GM18907 (cell line): Measurements from ENCODE around the gene SHROOM3.
"Not testable (repeated sequence)": the region's sequence is repeated elsewhere in the genome, so short reads cannot be mapped to it uniquely, and the experiment has no call there.

Source experiments
- ATAC-seq: cut with Tn5 transposase; IDR thresholded peaks from one replicate; pipeline ENCODE4 v1.9.1; 2021; ENCODE audit warnings: mild to moderate bottlenecking, moderate library complexity; ENCODE audit not compliant: unreplicated experiment

SHROOM3 gene

DNA sequence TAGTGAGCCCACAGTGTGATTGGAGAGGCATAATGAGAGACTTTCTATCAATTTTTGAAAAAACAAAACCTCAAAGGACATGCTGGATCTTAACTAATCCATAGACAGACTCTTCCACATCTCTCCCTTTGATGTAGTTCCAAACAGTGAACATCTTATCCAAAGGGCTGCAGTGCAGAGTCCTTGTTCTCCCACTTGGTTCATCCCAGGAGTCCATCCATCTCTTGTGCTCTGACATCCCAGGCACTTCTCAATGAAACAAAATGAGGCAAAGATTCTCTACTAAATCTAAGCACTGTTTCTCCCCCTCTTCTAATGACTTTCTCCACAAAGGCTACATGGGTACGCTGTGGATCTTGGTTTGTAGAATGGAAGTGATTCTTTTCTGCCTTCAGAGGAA is 8.3 kb downstream of the SHROOM3 start:
- ATAC-seq, result no peak

DNA sequence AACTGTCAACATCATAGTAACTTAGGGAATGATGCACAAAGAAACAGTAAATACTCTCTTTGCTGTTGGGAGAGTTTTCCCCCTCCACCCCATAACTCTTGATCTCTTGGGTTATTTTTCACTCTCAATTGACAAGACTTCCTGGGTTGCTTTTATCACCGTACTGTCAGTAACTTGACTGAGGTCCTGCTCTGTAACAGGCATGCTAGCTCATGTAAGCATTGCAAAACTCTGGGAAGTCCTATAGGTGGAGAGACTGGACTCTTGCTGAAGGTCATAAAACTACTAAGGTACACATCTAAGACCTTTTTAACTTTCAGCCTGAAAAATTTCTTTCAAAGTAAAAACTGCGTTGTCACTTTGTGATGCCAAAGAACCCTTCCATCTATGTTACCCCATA is 10.9 kb downstream of the SHROOM3 start:
- ATAC-seq, result no peak

DNA sequence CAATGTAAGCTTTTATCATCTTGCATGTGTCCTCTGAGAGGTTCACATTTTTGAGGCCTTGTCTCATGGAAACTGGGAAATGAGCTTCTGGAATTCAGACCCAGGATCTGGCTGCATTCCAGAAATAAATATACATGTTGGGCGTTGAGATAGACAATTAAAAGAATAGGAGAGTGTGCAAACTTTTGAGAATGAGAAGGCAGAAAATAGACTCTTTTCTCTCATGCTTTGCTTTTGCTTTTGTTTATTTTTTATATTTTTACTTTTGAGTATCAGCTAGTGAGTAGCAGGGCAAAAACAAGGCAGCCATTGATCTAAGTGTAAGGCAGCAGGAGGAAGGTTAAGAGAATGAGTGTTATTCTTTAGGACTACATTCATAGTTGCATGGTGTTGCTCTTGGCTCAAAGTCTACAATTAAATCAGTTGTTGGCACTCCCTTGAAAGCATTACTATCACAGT is 12.4 kb downstream of the SHROOM3 start:
- ATAC-seq, result no peak

DNA sequence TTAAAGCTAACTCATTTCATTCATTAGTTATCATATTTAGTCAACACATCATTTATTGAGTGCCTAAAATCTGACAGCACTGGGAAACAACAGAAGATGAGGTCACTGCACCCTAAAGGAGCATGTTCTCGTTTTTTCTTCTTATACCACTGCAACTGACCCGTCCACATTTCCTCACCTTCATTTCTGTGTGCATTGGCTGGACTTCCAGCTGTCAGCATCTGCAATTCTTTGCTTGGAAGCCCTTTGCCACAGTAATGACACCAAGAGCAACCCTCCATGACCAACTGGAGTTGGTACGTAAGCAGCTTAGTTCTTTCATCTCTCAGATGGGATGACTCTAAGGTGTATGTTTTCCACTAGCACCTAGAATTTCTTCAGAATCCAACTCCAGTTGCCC is 13.2 kb downstream of the SHROOM3 start:
- no peak for ATAC-seq

DNA sequence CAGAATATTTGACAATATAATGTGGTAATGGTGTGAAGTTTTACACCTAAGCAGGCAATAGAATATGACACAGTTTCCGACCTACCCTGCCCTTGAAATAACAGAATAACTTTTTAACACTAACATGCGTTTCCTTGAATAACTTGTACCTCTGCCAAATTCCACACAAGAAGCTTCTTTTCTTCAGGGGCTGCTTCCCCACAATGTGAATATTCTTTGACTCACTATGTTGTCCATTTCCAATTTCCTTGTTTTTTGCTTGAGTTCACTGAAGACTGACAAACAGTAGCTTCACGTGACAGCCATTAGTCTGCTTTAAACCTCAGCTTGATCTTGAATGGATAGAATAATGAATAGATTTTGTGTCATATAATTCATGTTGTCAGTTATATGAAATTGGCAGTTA is 14.3 kb downstream of the SHROOM3 start:
- no peak for ATAC-seq

DNA sequence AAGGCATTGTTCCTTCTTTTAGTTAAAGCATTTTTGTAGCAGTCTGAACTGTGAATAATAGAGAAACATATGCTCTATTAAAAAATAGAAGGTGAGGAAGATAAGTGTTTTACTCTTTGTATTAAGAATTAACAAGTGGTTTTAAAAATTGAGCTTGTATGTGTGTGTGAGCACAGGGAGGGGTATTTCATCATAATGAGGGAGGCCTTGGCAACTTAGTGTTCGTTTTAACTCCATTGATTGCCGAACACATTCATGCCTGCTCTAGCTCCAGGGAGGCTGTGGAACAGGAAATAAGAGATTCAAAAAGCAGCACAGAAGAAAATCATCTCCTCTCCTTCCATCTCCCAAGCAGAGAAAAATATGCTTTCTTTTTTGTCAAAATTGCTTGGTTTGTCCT is 14.8 kb downstream of the SHROOM3 start:
- no peak for ATAC-seq

DNA sequence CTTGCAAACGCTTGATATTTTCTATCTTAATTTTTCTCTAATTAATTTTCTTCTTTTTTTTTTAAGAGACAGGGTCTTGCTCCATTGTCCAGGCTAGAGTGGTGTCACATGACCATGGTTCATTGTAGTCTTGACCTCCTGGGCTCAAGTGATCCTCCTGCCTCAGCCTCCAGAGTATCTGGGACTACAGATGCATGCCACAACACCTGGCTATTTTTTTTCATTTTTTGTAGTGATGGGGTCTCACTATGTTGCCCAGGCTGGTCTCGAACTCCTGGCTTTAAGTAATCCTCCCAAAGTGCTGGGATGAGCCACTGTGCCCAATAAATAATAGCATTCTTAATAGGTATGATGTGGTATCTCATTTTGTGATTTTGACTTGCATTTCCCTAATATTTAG is 18.2 kb downstream of the SHROOM3 start:
- no peak for ATAC-seq

DNA sequence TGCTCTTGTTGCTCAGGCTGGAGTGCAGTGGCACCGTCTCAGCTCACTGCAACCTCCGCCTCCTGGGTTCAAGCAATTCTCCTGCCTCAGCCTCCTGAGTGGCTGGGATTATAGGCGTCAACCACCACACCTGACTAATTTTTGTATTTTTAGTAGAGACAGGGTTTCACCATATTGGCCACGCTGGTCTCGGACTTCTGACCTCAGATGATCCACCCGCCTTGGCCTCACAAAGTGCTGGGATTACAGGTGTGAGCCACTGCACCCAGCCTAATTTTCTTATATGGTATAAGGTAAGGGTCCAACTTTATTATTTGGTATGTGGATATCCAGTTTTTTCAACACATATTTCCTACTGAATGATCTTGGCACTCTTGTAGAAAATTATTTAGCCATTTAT is 19.0 kb downstream of the SHROOM3 start:
- ATAC-seq, result not testable (repeated sequence)

DNA sequence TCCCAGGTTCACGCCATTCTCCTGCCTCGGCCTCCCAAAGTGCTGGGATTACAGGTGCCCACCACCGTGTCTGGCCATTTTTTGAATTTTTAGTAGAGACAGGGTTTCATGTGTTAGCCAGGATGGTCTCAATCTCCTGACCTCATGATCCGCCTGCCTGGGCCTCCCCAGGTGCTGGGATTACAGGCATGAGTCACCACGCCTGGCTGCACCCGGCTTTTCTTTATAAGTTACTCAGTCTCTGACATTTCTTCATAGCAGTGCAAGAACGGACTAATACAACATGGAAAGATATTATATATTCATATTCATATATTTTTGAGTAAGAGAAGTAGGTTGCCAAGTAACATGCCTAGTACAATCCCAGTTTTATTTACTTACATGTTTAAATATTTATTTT is 22.9 kb downstream of the SHROOM3 start:
- no peak for ATAC-seq

DNA sequence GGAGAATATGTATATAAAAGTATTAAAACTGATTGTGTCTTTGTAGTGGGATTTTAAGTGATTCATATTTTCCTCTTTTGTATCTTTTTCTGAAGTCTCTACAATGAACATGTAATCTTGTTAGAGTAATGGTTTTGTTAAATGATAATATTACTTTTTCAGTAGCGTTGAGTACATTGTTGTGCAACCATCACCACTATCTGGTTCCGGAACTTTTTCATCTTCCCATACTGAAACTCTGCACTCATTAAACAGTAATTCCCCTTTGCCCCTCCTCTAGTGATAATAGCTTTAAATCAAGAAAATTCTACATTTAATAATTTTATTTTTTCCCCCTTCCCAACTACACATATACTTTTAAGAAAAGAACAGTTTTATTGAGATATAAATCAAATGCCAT is 23.3 kb downstream of the SHROOM3 start:
- no peak for ATAC-seq

DNA sequence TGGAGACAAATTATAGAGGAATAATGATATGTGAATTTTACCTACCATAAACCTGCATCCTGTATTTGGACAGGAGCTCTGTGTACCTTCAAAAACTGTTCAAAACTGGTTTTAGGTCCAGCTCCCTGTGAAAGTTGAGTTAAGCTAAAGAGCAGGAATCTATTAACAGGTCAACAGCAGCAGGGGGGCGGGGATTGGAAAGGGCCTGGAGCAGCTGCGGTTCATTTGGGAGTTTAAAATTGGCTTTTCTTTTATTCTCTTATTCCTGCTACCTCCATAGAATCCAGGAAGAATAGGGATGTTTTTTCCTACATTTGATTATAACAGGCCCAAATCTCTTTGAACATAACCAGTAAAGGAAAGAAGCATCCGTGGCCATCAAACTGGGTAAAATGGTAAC is 23.8 kb downstream of the SHROOM3 start:
- ATAC-seq, result no peak

DNA sequence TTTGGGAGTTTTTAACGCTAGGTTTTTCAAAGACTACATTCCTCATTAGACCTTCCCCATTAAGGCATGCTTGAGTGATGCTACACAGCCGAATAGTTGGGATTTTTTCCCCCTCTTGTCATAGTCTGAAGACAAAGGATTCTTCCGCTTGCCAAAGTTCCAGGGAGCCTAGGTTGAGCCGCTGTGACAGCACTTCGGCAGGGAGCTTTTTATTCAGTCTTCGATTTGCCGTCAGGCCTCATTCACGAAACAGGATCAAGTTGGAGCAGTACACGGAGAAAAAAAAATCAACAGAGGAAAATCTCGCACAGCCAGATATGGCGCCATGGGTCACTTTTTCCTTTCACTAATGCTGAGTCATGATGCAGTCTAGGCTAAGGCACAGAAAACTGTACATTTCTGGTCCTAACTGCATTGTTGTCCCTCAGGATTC is 24.3 kb downstream of the SHROOM3 start:
- ATAC-seq, result no peak

DNA sequence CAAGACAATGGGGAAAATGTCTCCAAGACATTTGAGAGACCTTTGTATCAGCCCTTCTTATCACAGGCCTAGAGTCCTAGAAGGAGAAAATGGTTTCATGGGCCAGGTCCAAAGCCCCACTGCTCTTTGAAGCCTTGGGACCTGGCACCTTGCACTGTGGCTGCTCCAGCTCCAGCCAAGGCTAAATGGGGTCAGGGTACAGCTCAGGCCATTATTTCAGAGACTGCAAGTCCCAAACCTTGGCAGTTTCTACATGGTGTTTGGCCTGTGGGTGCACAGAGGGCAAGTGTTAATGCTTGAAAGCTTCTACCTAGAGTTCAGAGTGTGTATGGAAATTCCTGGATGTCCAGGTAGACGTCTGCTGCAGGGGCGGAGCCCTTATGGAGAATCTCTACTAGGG is 28.5 kb downstream of the SHROOM3 start:
- ATAC-seq, result no peak

DNA sequence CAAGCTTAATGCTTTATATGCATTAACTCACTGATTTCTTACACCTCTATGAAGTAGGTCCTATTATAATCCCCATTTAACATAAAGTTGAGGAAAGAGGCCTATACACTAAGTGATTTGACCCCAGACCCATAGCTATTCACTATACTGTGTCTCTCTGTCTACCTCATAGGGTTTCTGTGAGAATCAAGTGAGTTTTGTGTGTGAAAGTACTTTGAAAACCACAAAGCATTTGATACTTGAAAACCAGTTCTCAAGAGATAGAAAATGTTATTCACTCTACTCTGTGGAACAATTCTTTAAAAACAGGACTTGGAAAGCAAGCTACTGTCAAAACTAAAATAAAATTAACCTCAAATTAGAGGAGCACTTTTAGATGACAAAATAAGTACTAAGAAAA is 35.0 kb downstream of the SHROOM3 start:
- ATAC-seq, result no peak

DNA sequence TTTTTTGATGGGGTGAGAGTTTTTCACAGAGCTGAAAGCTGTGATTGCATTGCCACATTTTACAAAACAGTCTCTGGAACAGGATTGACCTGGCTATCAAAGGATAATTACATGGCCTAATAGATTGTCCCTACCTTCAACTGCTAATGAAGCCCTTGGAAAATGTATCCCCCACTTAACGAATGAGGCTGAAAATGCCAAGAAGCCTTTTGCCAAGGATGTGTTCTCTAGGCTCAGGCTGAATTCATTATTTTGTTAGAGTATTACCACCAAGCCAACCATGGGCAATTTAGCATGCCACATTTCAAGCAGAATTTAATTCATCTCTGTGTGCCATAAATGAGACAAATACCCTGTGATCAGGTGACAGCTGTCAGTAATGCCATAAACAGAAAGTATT is 35.5 kb downstream of the SHROOM3 start:
- ATAC-seq, result no peak

DNA sequence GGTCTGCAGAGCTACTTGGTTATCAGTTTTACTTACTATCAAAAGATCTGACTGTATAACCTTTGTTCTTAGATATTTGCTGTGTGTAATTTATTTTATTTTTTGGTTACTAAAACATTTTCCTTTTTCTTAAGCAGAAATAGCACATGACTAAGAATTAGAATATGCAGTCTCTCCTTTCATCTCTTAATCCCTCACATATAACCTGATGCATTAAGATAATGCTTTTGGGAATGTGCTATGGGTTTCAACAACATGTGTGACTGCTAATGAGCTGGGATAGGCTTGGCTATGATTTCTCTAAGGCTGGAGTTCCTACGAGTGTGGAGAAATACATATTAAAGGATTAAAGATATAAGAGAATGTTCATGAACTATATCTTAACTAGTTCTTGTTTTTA is 41.5 kb downstream of the SHROOM3 start:
- ATAC-seq, result no peak

DNA sequence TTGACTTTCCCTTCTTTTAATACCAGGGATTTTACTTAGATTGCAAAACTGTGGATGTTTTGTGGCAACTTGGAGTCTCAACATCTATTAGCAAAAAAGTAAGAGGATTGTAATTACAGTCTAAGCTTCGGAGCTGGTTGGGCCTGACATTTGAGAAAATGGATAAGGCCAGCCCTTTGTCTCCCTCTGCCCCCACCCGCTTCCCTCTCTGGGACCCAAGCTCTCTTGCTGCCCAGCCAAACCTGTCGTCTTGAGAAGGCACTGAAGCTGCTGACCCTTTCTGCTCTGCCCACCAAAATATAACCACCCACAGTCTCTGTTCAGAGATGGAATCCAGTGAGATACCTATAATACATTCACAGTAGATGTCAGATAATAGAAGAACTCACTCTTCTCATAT is 49.6 kb downstream of the SHROOM3 start:
- ATAC-seq, result no peak

DNA sequence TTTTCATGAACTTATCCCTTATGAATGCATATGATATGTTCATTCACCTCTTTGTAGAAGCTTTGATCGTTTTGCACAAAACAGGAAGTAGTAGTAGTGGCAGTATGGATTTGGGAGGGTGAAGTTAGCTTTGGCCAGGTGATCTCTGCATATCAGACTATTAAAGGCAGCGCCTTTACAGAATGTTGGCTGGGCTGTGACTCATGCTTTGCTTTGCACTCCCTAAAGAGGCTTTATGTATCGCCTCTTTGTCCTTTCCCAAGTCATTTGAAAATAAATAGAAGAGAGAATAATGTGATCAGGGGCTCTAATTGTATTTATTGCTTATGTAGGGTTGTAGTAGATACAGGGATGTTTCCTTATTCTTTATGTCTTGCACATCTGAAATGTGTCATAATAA is 50.4 kb downstream of the SHROOM3 start:
- ATAC-seq, result no peak

DNA sequence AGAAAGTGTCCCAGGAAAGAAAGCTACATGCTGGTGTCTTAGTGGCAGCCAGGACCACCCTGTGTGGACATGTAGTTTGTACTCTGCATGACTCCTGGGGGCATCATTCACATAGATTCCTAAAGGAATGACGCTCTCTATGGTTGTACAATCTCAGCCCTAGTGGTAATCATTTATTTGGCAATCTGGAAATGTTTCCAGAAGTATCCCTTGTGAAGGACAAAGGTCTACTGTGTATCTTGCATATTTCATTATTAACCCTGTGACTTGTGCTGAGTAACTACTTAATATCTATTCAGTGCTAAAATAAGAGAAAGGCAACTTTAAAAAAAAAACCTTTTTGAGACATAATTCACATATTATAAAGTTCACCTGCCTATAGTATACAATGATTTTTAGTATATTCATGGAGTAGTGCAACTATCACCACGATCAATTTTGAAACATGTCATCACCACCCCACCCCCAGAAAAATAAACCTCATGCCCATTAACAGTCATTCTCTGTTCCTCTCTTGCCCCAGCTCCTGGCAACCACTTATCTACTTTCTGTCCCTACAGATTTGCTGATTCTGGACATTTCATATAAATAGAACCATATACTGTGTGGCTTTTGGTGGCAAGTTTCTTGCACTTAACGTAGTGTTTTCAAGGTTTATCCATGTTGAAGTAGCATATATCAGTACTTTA is 51.7 kb downstream of the SHROOM3 start:
- ATAC-seq, result no peak

DNA sequence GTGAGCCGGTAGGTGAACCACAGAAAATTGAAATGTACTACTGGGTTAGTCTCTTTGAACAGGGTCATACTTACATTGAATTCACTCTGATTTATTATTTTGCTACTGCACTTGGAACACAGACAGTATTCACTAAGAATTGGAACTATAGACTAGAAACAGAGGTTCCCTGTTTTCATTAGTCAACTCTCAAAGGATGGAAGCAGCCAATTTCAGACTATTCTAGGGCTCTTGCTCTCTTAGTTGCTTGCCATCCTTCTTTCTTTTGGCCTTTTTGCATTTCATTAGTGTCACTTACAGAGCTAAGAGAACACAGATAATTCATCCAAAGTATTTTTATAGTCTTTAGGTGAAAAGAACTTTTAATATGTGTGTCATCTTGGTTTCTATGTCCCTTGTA is 52.6 kb downstream of the SHROOM3 start:
- ATAC-seq, result no peak

DNA sequence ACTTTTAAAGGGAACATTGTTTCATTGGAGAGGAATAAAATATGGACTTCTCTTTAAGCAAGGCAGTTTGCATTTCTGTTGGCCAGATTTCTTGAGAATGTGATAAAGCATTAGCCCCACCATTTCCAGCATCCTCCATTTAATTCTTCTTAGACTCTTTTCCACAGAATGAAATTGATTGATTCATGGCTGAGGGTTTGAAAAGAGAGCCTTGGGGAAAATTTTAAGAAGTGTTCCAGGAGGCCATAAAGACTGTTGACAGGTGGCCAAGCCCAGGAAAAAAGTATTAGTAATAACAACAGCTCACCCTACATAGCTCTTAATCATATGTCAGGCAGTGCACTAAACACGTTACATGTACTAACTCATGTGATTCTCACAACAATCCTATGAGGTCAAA is 53.4 kb downstream of the SHROOM3 start:
- no peak for ATAC-seq

DNA sequence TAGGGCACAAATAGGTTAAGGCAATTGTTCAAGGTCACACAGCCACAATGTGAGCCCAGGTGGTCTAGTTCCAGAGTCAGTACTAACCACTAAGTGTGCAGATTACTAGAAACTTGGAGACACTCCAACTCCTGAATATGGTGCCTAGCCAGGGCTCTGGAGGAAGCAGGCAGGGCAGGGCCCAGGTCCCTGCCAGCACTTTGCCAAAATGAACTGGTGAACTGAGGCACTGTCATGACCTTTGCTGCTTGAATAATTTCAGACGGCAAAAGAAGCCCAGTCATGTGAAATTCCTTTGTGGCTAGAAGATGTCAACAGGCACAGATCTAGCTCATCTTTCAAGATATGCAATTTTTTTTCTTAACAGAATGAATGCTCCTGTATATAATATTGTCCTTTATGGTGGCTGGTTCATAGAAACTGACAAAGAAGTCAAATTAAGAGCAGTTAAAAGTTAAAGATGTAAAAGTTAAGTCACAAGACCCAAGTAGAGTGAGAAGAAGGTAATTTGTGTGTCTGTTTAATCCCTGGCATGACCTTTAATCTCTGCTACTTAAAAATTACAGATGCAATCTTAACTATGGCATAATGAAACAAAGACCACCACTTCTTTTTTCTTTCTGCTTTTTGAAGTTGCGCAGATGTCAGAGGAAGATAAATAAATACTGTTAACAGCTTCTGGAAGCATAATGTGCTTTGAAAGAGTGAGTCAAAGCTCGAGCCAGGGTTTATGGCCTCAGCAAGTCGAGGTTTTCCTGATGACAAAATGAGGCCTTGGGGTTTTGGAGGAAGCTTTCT is 54.1 kb downstream of the SHROOM3 start:
- no peak for ATAC-seq
